PC-3 (cell line): Measurements from ENCODE around the gene KEAP1.

ENCODE experiments used
- CTCF ChIP-seq: fragments of 300-600 bp; sonication (generic); conservative IDR thresholded peaks from 2 replicates; pipeline ENCODE4 v1.5.1; 2017; ENCODE audit warnings: antibody characterized with exemption, low read depth, mild to moderate bottlenecking, low read length
- EZH2 ChIP-seq: fragments of 300-600 bp; sonication (generic); IDR thresholded peaks from one replicate; pipeline ENCODE4 v1.6.1; 2017; ENCODE audit warnings: antibody characterized with exemption, mild to moderate bottlenecking, low read length; ENCODE audit not compliant: unreplicated experiment

GRCh38 chr19:10473192-10473591 lies 30.0 kb downstream of the KEAP1 start:
- TF ChIP-seq EZH2 (no peak), CTCF (no peak)
